GM18870 (cell line): Measurements from ENCODE around the gene EHMT1.

Experiments
- ATAC-seq: cut with Tn5 transposase; IDR thresholded peaks from one replicate; pipeline ENCODE4 v1.9.1; 2021; ENCODE audit warnings: moderate library complexity; ENCODE audit not compliant: unreplicated experiment

The EHMT1 gene

DNA sequence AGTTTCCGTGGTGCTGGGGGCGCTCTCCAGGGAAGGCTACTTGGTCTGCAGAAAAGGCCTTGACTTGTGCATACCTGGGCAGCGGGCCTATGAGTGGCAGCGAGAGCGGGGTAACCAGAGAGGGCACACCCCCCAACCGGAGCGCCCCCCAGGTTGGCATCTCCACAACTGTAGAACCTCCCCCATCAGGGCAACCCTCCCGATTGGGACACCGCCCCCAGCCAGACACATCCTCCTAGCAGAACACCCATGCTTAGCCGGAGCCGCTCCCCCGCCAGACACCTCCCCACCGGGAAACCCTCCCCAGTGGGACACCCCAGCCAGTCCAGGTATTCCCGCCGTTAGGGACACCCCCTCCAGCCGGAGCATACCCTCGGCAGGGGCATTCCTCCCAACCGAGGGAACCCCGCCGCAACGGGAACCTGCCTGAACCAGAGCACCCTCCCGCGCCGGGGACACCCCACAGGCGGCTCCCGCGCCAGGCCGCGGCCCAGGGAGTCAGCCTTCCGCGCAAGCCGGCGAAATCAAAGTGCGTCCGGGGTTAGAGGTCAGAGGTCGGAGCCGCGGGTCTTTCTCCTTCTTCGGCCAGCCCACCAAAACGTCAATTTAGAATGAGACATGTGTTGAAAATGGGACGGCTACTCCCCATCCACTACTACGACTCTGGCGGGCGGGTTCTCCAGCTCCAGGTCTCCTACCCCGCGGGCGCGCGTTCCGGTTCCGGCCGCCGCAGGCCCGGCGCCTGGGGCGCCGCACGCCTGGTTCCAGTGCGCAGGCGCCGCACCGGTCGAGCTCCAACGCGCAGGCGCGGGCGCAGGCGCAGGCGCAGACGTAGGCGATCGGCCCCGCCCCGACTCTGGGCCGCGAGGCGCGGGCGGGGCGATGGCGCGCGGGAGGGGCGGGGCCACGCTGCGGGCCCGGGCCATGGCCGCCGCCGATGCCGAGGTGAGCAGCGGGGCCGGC, at the start of gene EHMT1:
TSS of gene EHMT1 (plus strand) at position 901 of the 963 bp plus-strand sequence. CDS start at position 925, 24 bp downstream.
- peak; percentile 34 for ATAC-seq

DNA sequence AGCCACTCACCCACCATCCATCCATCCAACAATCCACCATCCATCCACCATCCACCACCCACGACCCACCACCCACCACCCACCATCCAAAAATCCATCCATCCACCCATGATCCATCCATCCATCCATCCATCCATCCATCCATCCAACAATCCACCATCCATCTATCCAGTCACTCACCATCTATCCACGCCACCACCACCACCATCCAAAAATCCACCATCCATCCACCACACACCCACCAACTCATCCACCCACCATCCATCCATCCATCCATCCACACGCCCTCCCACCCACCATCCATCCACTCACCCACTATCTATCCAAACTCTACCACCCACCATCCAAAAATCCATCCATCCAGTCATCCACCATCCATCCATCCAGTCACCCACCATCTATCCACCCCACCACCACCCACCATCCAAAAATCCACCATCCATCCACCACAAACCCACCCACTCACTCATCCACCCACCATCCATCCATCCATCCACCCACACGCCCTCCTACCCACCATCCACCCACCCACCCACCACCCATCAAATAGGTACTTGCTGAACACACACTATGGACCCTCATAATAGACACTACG, 49.1 kb upstream of the EHMT1 start:
- ATAC-seq, result no peak

DNA sequence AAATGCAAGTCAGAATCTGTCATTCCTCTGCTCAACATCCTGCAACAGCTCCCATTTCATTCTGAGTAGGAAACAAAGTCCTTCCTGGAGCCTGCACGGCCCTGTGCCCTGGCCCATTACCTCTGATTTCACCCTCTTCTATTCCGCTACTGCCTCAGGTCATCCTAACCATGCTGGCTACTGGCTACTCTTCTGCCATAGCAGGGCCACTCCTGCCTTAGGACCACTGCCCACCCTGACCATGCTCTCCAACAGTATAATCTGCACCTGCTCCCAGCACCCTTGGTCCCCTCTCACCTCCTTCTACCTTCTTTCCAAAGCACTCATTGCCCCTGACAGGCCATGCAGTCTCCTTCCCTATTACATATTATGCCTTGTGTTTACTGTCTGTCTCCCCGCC, 48.2 kb upstream of the EHMT1 start:
- no peak for ATAC-seq

GRCh38 chr9:137574192-137574591, 44.6 kb upstream of the EHMT1 start:
- ATAC-seq, result no peak

- ATAC-seq, result no peak
Observed at GRCh38 chr9:137575364-137575715, 43.5 kb upstream of the EHMT1 start.

GRCh38 chr9:137575716-137576411, 42.9 kb upstream of the EHMT1 start:
- ATAC-seq, result no peak

DNA sequence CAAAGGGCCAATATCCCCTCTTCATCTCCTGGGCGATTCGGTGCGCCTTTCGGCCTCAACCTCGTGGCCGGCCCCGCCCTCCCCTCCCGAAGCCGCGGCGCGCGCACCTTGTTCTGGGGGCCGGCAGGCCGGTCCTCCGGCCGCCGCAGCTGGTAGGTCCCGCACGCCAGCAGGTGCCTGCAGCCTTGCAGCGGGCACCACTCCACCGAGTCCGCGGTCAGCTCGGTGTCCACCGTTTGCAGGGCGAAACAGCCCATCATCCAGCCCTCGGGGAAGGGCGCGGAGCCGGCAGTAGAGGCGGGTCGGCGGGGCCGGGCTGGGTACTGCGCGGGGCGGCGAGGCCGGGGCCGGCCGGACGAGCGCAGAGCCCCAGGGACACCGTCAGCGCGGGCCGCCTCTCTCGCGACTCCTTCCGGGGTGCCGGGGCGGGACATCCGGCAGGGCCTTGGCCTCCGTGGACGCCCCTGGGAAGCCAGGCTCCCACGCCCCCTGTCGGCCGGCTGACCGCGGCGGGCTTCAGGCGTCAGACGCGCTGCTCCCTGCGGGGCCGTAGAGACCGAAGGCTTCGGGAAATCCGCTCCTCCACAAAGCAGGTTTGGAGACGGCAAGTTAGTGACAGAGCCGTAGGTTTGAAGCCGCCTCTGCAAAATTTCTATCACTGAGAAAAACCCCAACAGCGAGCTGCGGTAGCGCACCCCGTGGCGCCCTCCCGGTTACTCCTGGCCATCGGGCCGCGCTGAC, 40.1 kb upstream of the EHMT1 start, which contains the start of gene DPH7:
TSS of gene DPH7 (minus strand) at position 408 of the 741 bp plus-strand sequence. CDS start at position 260, 148 bp downstream.
- ATAC-seq, result peak; percentile 55

DNA sequence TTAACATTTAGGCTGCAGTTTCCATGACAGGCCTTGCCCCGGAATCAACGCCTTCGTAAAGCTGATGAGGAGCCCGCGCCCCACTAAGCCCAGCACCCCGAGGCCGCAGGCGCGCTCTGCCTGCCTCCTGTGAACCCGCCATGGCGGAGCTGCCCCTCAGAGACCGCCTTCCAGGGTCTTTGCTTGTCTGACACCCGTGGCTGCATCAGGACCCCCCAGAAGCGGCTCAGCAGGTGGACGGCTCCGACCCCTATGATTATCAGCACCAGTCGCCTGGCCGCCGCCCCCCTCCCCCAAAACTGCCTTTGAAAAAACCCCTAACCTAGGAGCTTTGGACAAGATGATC, 39.6 kb upstream of the EHMT1 start:
- ATAC-seq, result no peak

DNA sequence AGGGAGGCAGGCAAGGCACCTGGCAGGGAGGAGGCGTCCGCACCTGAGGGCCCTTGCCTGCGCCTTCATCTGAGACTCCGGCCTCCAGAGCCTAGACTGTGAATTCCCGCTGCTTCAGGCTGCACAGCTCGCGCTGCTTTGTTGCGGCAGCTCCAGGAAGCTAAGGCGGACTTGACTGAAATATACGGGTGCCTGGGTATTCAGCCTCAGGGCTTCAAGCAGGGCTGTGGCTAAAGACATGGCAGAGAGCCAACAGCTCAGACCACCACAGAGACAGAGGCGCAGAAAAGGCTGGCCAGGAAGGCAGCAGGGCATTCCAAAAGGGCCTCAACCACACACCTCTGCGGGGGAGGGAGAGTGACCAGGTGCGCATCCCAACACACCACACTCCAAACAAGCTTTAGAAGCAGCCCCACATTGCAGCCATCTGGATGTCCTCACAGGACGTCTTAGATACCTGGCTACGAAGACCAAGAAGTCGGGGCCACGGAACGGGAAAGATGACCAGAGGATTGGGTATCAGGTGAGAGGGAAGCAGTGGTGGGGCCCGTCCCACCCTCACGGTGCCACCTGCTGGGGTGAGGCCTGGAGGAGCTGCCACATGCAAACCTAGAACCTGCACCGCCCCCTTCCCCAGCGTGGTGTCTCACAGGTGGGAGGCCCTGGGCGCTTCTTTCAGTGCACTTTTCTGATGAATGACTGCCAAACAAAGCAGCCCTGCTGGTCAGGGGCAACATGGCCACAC, 38.4 kb upstream of the EHMT1 start:
- no peak for ATAC-seq

GRCh38 chr9:137580954-137581322, 37.9 kb upstream of the EHMT1 start:
- no peak for ATAC-seq

GRCh38 chr9:137581361-137582285, 37.2 kb upstream of the EHMT1 start:
- no peak for ATAC-seq

- no peak for ATAC-seq
Observed at GRCh38 chr9:137582286-137582860, 36.4 kb upstream of the EHMT1 start.

- no peak for ATAC-seq
Observed at GRCh38 chr9:137583347-137583746, 35.5 kb upstream of the EHMT1 start.

DNA sequence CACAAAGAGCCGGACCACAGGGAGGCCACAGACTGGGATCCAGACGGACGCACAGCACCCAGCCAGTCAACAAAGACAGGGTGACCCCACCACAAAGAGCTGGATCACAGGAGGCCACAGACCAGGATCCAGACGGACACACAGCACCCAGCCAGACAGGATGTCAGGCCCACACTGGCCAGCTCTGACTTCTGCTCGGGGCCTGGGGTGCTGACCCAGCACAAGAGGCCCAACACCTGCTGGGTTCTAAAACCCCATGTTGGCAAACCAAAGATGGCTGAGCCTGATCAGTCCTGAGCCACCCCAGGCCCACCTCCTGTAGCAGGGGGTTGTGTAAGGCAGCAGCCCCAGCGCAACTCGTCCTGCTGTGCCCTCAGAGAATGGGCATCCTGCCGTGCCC, 34.8 kb upstream of the EHMT1 start:
- ATAC-seq, result no peak

DNA sequence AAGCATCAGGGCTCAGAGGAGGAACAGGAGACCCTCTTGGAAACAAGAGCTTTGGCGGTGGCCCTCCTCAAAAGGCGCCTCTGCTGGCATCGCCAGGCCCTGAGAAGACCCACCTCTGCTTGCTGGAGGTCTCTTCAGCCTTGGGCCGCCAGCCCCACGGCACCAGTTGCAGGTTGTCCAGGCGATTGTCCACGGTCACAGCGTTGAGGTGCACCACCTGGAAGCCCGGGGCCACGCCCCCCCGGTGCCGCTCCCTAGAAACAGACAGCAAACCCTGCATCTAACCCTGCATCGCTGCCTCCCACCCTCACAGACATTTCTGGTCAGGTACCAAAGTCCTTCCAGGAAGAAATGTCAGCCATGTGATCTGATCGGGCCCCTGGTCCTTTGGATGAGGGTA, 32.0 kb upstream of the EHMT1 start:
- no peak for ATAC-seq

DNA sequence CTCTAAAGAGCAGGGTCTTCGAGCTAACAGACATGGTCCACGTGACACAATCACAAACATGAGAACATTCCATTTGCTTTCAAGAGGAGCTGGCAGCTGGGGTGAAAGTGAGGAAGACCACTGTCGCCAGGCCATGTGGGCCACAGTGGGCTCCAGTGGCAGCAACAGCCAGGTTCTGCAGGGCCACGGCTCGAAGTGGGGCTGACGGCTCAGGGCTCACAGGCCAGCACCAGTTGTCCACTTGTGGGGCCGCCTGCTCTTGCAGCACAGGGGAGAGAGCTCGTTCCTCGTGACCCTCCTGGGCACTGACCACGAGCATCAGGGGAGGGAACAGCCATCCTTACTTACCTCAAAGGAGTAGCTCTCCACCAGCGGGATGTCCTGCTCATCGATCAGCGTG, 30.5 kb upstream of the EHMT1 start:
- ATAC-seq, result no peak

- no peak for ATAC-seq
Observed at GRCh38 chr9:137588891-137589290, 29.9 kb upstream of the EHMT1 start.

- ATAC-seq, result no peak
Observed at GRCh38 chr9:137589441-137590122, 29.2 kb upstream of the EHMT1 start.

GRCh38 chr9:137590123-137590468, 28.7 kb upstream of the EHMT1 start:
- ATAC-seq, result no peak
